DOHH2 (cell line): ENCODE data around the gene AHSG.

Experiments
- H3F3A ChIP-seq: fragments of 200-600 bp; sonication (generic), shearing (Covaris generic); 2 replicates; pipeline ENCODE4 v1.6.0; 2016; ENCODE audit warnings: antibody characterized with exemption, mild to moderate bottlenecking; ENCODE audit not compliant: control insufficient read depth, insufficient read depth
- H3K27ac ChIP-seq: fragments of 200-600 bp; sonication (generic); 2 replicates; pipeline ENCODE4 v1.5.1; 2014; ENCODE audit warnings: low read depth, mild to moderate bottlenecking, low read length, moderate library complexity
- H3K27me3 ChIP-seq: fragments of 200-600 bp; sonication (generic); 2 replicates; pipeline ENCODE4 v1.6.1; 2014; ENCODE audit warnings: mild to moderate bottlenecking, low read length, mixed read lengths; ENCODE audit not compliant: control insufficient read depth
- H3K36me3 ChIP-seq: fragments of 200-600 bp; sonication (generic); 2 replicates; pipeline ENCODE4 v1.6.1; 2014; ENCODE audit warnings: mild to moderate bottlenecking, low read length, moderate library complexity, mixed read lengths; ENCODE audit not compliant: control insufficient read depth
- H3K4me1 ChIP-seq: fragments of 200-600 bp; sonication (generic); 2 replicates; pipeline ENCODE4 v1.6.1; 2014; ENCODE audit warnings: mild to moderate bottlenecking, low read length, mixed read lengths; ENCODE audit not compliant: control insufficient read depth
- H3K4me2 ChIP-seq: fragments of 200-600 bp; sonication (generic); 2 replicates; pipeline ENCODE4 v1.6.0; 2014; ENCODE audit warnings: mild to moderate bottlenecking, low read length, moderate library complexity
- H3K4me3 ChIP-seq: fragments of 200-600 bp; sonication (generic); 2 replicates; pipeline ENCODE4 v1.5.1; 2014; ENCODE audit warnings: mild to moderate bottlenecking, low read length, mixed read lengths
- H3K79me2 ChIP-seq: fragments of 200-600 bp; sonication (generic); 2 replicates; pipeline ENCODE4 v1.6.1; 2014; ENCODE audit warnings: mild to moderate bottlenecking, low read length, mixed read lengths; ENCODE audit not compliant: control insufficient read depth
- H3K9me2 ChIP-seq: fragments of 200-600 bp; sonication (generic); replicated peaks from 2 replicates; pipeline ENCODE4 v1.6.1; 2014; ENCODE audit warnings: mild to moderate bottlenecking, low read length, mixed read lengths; ENCODE audit not compliant: control insufficient read depth
- H3K9me3 ChIP-seq: fragments of 200-600 bp; sonication (generic); 2 replicates; pipeline ENCODE4 v1.6.1; 2014; ENCODE audit warnings: antibody characterized with exemption, low read length, mixed read lengths; ENCODE audit not compliant: control insufficient read depth, insufficient read depth
- H4K20me1 ChIP-seq: fragments of 200-600 bp; sonication (generic); 2 replicates; pipeline ENCODE4 v1.6.0; 2014; ENCODE audit warnings: low read depth, mild to moderate bottlenecking, antibody characterized with exemption, low read length, moderate library complexity; ENCODE audit not compliant: control insufficient read depth, insufficient read depth
- CTCF ChIP-seq: fragments of 200-600 bp; sonication (generic); IDR thresholded peaks from one replicate; pipeline ENCODE4 v1.5.1; 2014; ENCODE audit warnings: antibody characterized with exemption, mild to moderate bottlenecking, low read depth, low read length; ENCODE audit not compliant: poor library complexity, severe bottlenecking
- EZH2phosphoT487 ChIP-seq: fragments of 200-600 bp; sonication (generic); IDR thresholded peaks from 2 replicates; pipeline ENCODE4 v1.6.1; 2017; ENCODE audit warnings: borderline replicate concordance, mild to moderate bottlenecking, antibody characterized with exemption, low read length, moderate library complexity, mixed read lengths

AHSG gene

GRCh38 chr3:186612721-186613636, at the start of gene AHSG:
Gene AHSG (plus strand): TSS chr3:186613060. CDS start chr3:186613142, 82 bp downstream.
- TF ChIP-seq CTCF: no peak
- no peak for TF ChIP-seq EZH2phosphoT487
- no peaks in the 10 kb centered on the region for H3K36me3 ChIP-seq
- no peaks in the 10 kb centered on the region for H3F3A ChIP-seq
- H4K20me1 ChIP-seq: no peaks in the 10 kb centered on the region
- H3K9me3 ChIP-seq: no peaks in the 10 kb centered on the region
- H3K27ac ChIP-seq: no peak within 1 kb of the TSS
- no peaks in the 10 kb centered on the region for H3K9me2 ChIP-seq
- no peak within 1 kb of the TSS for H3K4me3 ChIP-seq
- peaks cover 14% of the 10 kb centered on the region for H3K27me3 ChIP-seq
- H3K4me1 ChIP-seq: peaks cover 22% of the 10 kb centered on the region
- H3K4me2 ChIP-seq: no peak within 1 kb of the TSS
- H3K79me2 ChIP-seq: no peaks in the 10 kb centered on the region

- Histone ChIP-seq H3K4me3 (no peak overlapping the region), H3K4me1 (peaks cover 29% of the 10 kb centered on the region), H3F3A (no peaks in the 10 kb centered on the region; the same call in 1 of the 2 replicates), H3K9me3 (no peaks in the 10 kb centered on the region), H3K36me3 (peaks cover 46% of the 10 kb centered on the region), H3K79me2 (peaks cover 76% of the 10 kb centered on the region), H3K27me3 (no peaks in the 10 kb centered on the region), H3K9me2 (no peaks in the 10 kb centered on the region), H3K4me2 (no peak overlapping the region), H3K27ac (no peak overlapping the region), H4K20me1 (no peaks in the 10 kb centered on the region)
- TF ChIP-seq CTCF (no peak), EZH2phosphoT487 (no peak)
Observed at GRCh38 chr3:186564586-186564985, 48.3 kb upstream of the AHSG start.

GRCh38 chr3:186566772-186567071, 46.1 kb upstream of the AHSG start:
- H3K79me2 ChIP-seq: peaks cover 81% of the 10 kb centered on the region
- H4K20me1 ChIP-seq: no peaks in the 10 kb centered on the region
- peak overlapping the region; percentile 90 for H3K4me2 ChIP-seq
- H3K27me3 ChIP-seq: no peaks in the 10 kb centered on the region
- no peaks in the 10 kb centered on the region for H3K9me2 ChIP-seq
- no peaks in the 10 kb centered on the region; the same call in 1 of the 2 replicates for H3F3A ChIP-seq
- H3K36me3 ChIP-seq: peaks cover 39% of the 10 kb centered on the region
- peaks cover 36% of the 10 kb centered on the region for H3K4me1 ChIP-seq
- H3K27ac ChIP-seq: peak overlapping the region; percentile 35
- peak overlapping the region; percentile 89 for H3K4me3 ChIP-seq
- H3K9me3 ChIP-seq: no peaks in the 10 kb centered on the region
- TF ChIP-seq EZH2phosphoT487: no peak
- no peak for TF ChIP-seq CTCF
